ENCODE data around the gene PTPN5.

Gene PTPN5

DNA sequence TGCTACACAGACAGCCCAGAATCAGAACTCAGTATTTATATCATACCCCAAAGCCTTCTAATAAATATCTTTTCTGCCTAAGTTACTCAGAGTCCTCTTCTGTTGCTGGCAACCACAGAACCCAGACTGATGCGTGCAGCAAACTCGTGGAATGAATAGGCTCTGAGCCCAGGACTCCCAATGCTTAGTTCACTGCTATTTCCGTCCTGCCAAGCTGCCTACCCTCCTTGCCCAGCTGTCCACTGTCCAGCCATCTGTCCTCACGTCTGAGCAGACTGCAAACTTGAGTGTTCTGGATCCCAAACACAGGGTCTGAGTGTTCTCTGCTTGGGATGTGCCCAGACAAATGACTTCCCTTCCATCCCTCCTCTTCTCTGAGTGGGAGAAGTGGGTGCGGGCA is 19.4 kb downstream of the PTPN5 start:
- DNase-seq, result no peak

DNA sequence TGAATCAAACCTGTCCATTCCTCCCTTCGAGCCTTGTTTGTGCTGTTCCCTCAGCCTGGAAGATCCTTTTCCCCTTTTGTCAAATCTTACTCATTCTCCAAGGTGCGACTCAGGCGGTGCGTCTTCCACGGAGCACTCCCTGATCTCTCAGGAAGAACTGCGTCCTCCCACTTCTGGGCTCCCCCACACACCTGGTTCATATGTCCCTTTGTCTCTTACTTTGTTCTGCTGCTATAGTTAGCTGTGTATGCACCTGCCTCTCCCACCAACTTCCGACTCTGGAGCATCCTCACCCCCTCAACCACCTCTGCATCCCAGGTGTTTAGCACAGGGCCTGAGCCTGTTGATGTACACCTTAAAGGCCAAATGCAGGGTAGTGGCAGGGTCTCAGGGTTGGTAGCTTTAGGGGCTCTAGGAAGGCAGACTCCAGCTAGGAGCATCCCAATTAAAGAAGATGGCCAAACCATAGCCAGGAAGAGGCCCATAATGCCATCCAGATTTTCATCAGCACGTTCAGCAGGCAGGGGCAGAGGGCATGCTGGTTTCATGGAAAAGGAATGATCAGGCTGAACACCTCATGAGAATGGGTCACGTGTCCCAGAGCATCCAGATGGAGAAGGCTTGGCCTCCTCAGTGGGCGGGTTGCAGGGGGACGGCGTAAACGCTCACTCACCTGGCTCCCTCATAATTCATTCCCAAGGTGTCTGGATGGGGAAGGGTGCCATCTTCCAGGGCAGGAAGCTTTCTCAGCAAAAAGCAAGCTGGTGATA is 20.1 kb downstream of the PTPN5 start:
- no peak for DNase-seq

DNA sequence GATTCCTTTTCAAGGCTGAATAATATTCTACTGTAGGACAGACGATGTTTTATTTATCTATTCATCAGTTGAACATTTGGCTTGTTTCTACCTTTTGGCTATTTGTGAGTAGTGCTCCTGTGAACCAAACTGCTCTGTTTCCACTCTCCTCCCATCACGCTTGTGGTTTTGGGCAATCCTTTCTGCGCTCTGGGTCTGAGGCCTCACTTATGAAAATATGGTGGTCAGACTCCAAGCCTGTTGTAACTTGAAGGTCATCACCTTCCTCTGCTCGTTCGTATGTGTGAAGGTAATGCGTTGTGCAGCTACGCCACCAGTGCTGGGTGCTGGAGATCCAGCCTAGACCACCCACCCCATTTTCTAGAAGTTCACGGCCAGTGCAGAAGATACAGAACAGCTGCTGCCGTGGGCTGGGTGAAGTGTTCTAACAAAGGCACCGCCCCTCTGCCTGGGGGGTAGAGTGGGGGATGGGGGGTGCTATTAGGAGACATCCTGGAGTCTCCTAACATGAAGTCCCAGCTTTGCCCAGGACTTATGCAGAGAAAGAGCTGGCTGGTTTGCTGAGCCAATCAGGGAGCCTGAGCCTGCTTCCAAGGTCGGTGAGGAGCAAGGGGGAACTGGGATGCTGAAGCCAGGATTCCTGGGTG is 21.0 kb downstream of the PTPN5 start:
- DNase-seq, result no peak

DNA sequence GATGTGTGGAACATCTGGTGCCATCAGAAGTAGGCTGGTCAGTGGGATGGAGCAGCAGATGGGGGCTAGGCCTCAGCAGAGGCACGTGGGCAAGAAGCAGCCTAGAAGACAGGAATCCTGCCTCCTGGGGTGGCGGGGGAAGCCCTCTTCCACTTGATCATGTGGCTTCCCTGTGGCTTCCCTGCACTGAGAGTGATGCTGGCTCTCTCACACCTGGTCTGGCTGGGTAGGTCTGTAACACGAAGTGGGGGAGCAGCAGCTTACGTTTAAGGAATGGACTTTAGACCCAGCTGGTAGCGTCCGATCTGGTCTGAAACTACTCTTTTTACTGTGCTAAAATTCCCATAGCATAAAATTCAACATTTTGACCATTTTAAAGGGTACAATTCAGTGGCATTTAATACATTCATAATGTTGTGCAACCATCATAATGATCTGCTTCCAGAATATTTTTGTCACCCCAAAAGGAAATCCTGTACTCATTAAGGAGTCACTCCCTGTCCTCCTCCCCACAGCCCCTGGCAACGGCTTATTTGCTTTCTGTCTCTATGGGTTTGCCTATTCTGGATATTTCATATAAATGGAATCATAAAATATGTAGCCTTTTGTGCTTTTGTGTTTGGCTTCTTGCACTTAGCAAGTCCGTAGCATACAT is 21.7 kb downstream of the PTPN5 start:
- no peak for DNase-seq

DNA sequence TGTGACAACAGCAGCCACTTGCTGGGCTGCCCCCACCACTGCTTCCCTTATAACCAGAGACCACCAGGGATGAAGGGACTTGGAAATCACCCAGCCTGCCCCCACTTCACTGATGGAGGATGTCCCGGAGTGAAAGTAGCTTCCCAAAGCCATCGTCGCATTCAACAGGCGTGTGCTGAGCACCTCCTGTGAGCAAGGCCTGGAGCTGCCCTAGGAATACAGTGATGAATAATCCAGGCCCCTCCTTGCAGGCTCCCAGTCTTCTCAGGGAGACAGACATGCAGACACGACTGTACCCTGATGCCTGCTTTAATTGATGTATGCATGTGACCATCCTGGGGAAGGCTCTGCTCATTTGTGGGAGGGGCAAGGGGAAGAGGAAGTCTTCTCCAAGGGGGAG is 22.6 kb downstream of the PTPN5 start:
- no peak for DNase-seq

DNA sequence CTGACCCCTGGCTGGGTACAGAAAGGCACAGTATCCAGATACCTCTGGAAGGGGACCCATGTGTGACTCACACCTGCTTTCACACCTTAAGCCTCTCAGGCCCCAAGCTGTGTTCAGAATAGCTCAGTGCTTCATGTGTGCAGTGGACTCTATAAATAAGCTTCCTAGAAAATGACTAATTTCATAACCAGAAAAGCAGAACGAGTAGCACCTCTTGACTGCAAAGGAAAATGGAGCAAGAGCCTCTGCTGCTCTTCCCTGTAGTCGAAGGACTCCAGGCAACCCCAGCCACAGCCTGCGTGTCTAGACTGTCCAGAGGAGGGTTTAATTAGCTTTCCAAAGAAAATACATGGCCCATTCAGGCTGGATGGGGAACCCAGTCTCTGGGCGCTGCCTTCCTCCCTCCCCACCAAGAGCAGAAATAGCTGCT is 23.1 kb downstream of the PTPN5 start:
- no peak for DNase-seq

DNA sequence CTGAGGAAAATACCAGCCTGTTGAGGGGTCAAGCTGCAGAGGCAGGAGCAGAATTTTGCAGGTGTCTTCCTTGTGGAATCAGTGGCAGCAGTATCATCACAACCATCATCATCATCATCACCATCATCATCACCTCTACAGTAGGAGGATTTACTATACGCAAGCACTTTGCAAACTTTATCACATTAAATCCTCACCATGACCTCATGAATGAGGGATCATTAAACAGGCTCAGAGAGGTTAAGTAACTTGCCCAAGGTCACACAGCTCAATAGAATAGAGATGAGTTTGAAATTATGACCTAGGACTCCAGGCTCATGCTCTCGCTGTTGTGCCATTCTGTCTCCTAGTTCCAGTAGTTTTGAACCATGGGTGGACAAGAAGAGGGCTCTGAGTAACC is 25.6 kb downstream of the PTPN5 start:
- DNase-seq, result no peak

DNA sequence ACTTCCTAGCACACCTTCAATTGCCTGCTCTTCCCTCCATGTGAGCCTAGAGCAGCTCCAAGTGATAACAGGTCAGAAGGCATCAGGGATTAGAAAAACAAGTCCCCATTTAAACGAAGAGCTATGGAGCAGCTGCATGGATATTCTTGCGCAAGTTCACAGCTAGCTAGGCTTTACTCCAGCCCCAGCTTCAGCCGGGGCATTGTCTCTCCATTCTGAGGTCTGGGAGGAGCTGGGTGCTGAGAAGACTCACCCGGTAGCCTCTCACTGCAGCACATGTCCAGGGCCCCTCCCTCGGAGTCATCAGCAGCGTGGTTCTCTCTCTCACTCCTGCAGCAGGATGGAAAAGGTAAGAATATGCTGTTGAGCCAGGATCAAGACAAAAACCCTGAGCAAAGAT is 26.0 kb downstream of the PTPN5 start:
- DNase-seq, result no peak

DNA sequence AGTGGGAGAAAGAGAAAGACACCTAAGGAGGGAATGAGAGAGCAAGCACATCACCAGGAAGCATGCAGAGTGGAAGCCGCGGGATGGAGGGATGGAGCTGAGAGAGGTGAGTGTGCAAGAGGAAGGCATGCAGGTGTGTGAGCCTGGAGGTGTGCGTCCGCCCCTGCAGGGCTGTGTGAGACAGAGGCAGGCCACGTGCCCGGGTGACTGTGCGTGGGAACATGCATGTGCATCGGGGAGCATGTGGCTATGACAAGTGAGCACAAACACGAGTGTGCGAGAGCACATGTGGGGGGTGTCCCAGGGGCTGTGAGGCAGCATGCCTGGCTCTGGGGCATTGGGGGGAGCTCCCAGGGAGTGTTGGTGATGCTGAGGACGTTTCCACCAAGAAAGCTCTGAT is 29.9 kb downstream of the PTPN5 start:
- DNase-seq, result no peak

DNA sequence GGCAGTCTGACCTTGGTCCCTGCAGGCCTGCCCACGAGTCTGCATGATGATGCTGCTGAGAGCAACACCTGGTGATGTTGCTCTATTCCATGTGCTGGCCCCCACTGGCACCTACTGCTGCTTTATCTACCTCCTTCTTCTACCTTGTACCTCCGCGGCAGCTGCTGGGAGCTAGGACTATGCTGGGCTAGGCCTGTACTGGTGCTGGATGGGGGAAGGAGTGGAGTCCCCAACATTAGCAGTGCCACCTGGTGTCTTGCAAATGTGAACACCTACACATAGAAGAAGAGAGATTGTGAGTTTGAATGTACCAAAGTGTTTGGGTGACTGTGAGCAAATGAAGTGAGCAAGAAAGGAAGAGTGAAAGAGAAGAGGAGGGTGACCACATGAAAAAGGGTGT is 30.5 kb downstream of the PTPN5 start:
- no peak for DNase-seq

DNA sequence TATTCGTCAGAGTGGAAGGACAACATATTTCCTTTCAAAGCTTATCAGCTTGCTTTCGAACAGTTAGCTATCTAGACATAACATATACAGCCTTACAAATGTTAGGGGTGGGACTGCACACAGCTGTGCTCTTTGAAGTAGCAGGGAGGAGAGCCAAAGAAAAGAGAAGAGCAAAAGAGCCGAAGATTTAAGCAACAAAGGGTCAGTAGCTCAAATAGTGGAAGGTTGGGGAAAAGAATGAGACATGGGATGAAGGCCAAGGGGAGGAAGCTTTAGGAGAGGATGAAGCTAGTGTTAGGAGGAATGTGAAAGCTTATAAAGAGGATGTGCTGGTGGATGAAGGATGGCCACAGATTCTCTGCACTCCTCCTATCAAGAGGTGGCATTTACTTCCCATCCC is 33.8 kb downstream of the PTPN5 start:
- DNase-seq, result no peak

DNA sequence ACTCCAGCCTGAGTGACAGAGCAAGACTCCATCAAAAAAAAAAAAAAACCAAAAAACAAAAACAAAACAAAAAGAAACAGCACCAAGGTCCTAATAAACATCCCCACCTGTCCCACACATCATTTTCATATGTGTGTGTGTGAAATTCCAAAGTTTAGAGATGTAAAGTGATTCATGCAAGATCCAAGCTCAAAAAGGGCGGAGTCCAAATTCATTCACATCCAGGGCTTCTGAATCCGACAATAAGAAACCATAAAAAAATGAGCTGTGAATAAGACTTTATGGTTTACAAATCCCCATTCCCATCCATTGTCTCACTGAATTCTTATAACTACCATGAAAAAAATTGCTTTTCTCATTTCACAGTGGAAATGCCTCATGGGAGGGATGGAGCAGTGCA is 34.7 kb downstream of the PTPN5 start:
- DNase-seq, result no peak

DNA sequence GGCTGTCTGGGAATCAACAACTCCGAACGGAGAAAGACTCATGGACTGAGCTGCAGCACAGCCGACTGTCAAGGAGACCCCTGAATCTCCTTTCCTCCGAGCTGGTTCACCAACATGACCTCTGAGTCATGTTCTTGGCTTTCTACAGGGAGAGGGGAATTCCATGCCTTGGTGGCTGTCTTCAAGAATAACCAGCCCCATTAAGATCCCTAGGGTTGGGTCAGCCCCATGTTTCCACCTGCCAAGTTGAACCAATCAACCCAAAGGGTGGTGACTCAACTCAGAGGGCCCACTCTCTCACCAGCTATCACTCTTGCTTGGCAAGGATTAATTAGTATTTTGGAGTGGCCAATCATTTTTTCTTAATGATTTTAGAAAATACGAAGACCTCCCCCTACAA is 37.3 kb downstream of the PTPN5 start:
- DNase-seq, result no peak

DNA sequence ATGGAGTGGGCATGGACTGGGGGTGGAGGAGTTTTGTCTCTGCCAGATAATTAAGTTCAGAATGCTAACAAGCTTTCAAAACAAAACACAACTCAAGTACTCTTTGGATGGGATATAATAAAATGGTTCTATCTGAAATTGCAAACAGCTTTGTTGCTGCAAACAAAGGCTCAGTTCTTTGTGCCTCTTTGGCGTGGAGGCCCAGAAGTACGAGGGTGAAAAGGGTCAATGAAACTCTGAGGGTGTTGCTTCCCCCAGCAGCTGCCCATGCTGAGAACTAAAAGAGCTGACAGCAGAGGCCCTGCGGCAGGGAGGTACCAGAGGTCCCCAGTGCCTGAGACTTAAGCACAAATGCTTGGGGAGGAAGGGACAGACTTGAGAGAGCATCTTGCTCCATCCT is 39.1 kb downstream of the PTPN5 start:
- no peak for DNase-seq

DNA sequence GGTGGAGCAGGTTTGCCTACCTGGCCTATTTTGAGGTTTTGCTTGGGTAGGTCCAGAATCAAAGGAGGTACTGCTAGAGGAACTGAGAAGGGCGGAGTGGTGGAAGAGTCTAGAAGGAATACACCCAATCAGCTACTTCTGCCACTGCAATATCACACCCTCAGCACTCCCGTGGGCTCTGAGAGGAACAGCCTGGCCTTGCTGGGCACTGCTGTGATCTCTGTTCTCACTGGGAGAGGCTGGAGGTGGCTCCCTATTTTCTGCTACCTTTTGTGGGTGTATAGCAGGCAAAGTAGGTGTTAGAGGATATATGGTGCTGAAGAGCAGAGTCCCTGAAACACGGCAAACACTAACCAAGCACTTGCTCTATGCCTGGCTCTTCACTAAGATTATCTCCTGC is 40.7 kb downstream of the PTPN5 start:
- no peak for DNase-seq

DNA sequence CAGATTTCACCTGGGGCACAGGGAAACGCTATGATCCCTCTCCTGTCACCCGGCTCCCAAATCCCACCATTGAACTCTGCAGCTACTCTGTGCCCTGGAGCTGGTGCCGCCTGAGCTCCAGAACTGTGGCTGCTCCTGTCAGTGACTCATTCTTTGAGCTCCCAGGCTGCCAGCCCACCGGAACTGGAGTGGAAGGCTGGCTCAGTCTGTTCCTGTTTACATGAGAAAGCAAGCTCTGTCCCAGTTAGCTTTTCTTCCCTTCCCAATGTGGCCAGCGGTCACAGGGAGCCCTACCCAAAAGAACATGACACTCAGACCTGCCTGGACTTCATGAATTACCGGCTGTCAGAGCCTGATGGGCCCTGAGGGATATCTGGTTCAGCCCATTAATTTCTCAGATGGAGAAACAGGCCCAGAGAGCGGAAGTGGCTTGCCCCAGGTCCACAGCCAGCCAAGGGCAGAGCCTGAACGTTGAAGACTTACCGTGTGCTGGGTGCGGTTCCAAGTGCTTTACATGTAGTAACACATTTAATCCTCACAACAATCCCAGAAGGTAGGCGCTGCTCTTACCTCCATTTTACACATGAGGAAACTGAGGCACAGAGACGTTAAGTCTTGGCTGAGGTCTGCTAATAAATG is 41.8 kb downstream of the PTPN5 start:
- no peak for DNase-seq

DNA sequence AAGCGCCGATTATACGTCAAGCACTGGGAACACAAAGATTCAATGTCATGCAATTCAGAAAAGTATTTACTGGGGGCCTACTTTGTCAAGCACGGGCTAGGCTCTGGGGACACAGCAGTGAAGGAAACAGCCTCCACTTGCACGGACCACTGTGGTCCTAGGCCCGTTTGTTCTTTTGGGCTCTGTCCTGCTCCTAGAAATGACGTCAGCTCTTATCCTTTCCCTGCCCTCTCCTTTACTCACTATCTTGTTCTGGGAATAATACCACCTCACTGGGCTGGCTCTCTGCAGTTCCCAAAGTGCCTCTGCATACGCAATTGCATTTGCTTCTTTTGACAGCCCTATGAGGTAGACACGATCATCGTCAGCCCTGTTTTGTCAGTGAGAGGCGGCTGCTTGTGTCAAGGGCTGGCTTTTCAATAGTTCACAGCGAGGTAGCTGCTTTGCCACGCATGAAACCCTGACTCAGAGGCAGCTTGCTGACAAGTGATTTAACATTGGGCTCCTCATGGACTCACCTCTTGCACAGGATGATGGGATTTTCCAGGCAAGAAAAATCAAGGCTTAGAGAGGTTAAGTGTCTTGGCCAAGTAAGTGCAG is 42.7 kb downstream of the PTPN5 start:
- DNase-seq, result no peak

DNA sequence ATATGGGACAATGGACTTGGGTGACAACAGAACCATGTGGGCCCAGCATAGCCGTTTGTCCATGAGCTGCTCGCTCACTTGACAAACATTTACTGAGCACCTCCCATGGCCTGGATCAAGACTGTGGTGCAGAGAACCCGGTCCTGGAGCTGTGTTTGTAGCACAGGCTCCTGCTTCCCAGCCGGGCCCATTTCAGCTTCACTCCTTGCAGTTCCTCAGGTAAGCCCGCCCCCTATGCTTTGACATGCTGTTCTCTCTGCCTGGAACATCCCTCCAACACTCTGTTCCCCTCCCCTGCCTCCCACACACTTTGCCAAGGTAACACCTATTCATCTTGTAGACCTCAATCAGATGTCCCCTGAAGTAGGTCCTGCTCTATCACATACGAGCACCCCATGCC is 46.3 kb downstream of the PTPN5 start:
- no peak for DNase-seq

DNA sequence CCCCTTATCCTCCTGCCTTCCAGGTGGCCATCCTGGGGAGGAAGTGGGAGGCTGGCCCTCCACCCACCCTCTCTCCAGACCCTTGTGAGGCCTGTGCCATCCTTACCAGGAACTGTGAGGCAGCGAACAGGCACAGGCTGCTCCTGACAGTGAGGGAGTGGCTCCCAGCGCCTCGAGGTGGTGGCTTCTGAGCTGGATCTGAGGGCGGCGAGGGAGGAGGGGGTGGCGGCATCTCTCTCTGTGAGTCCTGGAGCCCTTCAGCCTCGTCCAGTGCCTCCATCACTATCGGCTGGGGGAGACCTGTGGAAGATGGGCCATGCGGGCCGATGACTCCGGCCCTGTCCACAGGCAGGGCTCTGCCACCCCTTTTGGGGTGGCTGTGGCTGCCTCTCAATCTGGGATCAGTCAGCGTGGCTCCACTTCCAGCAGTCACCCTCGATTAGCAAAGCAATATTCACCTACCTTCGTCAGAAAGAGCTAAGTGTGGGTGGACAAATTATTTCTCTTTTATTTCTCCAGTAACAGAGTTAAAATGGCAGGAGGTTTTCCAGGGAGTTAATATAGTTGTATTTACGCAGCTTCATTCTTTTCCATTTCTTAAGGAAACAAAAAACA is 47.6 kb downstream of the PTPN5 start:
- DNase-seq, result no peak

DNA sequence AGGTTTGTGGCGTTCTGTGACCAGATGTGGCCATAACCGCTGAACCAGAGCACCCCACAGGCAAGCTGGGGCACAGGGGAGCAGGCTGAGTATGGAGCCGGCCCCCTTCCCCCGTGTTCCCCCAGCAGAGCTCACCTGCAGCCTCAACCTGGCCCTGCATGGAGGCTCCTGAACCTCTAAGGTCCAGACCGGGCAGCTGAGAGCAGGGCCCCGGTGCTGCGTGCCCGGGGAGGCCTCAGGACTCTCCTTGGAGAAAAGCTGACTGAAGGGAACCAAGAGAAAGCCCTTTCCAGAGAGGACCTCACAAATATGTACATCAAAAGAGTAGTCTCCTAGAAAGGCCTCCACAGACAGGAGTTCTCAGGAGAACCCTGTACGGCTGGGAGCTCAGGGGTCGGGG is 48.2 kb downstream of the PTPN5 start:
- DNase-seq, result no peak

DNA sequence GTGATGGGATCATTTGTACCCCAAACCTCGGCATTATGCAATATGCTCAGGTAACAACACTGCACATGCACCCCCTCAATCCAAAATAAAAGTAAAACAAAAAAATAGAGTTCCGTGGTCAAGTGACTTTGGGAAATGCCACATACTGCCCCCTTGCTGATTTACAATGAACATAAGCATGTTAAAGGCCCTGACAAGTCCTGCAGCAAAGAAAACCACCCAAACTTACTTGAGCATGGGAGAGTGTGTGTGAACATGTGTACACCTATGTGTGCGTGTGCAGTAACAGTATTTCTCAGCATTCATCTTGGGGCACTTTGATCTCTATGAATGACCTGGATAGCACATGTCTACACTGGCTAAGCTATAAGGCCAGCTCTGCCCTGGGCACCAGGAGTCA is 49.8 kb downstream of the PTPN5 start:
- DNase-seq, result no peak

DNA sequence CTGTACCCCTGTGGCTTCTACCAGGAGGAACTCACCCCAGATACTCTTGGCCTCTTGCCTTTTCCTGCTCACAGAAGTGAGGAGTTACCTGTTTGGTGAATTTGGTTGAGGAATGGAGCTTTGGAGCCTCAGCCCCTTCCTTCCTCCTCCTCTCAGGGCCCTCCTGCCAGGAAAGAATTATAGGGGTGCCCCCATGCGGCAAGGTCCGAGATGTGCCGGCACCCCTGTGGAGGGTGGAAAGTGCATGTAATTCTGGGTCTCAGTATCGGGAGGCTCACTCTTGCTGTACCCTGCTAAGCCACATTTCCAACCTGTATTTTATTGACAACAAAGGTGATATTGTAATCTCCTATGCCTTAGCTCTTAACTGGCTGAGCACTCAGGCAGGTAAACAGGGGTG is 51.9 kb downstream of the PTPN5 start:
- no peak for DNase-seq

DNA sequence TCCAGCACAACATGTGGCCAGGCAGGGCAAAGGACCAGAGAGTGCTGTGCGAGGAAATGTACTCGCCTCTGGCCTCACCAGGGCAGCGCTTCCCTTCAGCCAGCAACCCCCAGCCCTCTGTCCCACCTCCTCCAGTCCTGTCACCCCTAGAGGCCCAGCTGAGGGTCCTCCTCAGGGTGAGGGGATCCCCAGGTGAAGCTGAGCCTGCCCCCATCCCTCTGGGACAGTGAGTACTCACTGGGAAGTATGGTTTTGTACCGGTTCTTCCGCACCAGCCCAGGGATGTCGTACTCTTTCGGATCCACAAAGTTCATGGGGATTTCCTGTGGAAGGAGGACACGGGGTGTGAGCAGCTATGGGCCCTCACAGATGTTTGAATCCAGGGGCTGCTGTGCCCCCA is 54.0 kb downstream of the PTPN5 start:
- no peak for DNase-seq

All from stimulated activated CD8-positive, alpha-beta memory T cell treated with anti-CD3 and anti-CD28 coated beads, Interleukin-4, amount 100 ng/mL, for 48 hours (primary cell).